ENCODE results near the gene HEATR5A.

GRCh38 chr14:31312934-31313333, 107.4 kb downstream of the HEATR5A start:
- TF ChIP-seq CTCF (IDR thresholded peaks at IDR 0.05; ENCODE audit: insufficient read depth, low read length): no peak
- no peak for TF ChIP-seq SPI1 (IDR thresholded peaks at IDR 0.05; ENCODE audit: borderline replicate concordance, low read depth)
- no peak for TF ChIP-seq POLR2AphosphoS5 (IDR thresholded peaks at IDR 0.05; ENCODE audit: low read depth)
